Activated CD4-positive, alpha-beta memory T cell treated with anti-CD3 and anti-CD28 coated beads for 36 hours (primary cell): Measurements from ENCODE around the gene NDUFAF8. TPM values are rescaled to one million over a fixed set of nuclear protein-coding genes. Genes with fewer than 3 reads are reported as not detected.

Experiments
- CTCF ChIA-PET: fragments of 350-600 bp; sonication (Branson Sonifier 250); formaldehyde crosslinking; loops from one replicate; lab custom pipeline; 2021; ENCODE audit warnings: antibody characterized with exemption, inconsistent platforms; lab: Charles Lee
- POLR2A ChIA-PET: fragments of 350-600 bp; sonication (Branson Sonifier 250); formaldehyde crosslinking; loops from one replicate; lab custom pipeline; 2021; ENCODE audit warnings: antibody characterized with exemption; lab: Charles Lee
- DNase-seq: peaks from one replicate; pipeline ENCODE4 v3.0.0-alpha.2; 2020
- H3K27ac Mint-ChIP-seq: one replicate; pipeline ENCODE4 v1.8.0; 2021; ENCODE audit warnings: mixed read lengths
- H3K27me3 Mint-ChIP-seq: one replicate; pipeline ENCODE4 v1.8.0; 2021; ENCODE audit warnings: mixed read lengths
- H3K36me3 Mint-ChIP-seq: one replicate; pipeline ENCODE4 v1.8.0; 2021; ENCODE audit warnings: mixed read lengths
- H3K4me1 Mint-ChIP-seq: one replicate; pipeline ENCODE4 v1.8.0; 2021; ENCODE audit warnings: low read depth, mixed read lengths
- H3K4me3 Mint-ChIP-seq: one replicate; pipeline ENCODE4 v1.8.0; 2021; ENCODE audit warnings: mild to moderate bottlenecking, mixed read lengths
- H3K9me3 Mint-ChIP-seq: one replicate; pipeline ENCODE4 v1.8.0; 2021; ENCODE audit warnings: mixed read lengths
- intact Hi-C: fragments of 100-400 bp; cut with micrococcal nuclease; formaldehyde crosslinking; loops from one replicate; pipeline ENCODE4 v1.15.1; 2023
- total RNA-seq, 2 experiments: library from RNA; stranded (reverse); gene quantifications; one replicate each; pipeline ENCODE4 v1.2.3, GENCODE V29; 2021

The NDUFAF8 gene
- total RNA-seq, 2 experiments from 2014 or later, result 49.8 to 55.9 TPM

DNA sequence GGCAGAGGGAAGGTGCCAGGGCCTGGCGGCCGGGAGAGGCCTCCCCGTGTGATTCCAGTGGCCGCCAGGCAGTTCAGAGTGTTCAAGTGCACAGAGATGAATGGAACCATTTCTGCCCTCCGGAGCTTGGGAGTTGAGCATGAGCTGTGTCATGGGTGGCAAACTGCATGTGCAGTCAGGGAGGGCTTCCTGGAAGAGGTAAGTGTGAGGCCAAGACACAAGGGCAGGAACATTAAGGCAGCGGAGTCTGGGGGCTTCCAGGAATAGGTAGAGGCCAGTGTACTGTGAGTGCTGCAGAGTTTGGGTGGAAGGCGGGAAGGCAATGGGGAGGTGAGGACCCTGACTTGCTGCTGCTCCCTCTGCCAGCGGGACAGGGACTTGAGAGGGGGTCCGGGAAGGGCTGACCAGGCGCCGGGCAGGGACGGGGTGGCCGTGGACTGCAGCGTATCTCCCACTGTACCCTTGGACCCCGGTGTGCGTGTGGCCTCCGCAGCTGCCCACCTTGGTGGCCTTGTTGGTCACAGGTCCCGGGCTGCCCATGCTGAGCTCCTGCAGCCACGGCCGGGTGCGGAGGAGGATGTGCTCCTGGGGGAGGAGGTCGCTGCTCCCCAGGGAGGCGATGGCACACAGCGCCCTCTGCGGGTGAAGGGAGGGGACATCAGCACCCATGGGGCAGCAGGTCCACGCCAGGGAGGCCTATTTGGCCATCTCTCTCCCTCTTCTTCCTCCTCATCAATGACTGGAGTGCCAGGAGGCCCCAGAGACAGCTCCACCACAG is 8.9 kb upstream of the NDUFAF8 start:
- Mint-ChIP-seq H3K27ac (no peak overlapping the region), H3K4me1 (peaks cover 6% of the 10 kb centered on the region), H3K36me3 (peaks cover 15% of the 10 kb centered on the region), H3K27me3 (no peaks in the 10 kb centered on the region), H3K4me3 (no peak overlapping the region), H3K9me3 (no peaks in the 10 kb centered on the region)
- POLR2A ChIA-PET, result interaction anchor here (1.1 kb wide), 1 partner anchor 9 kb away, joined by 3 read pairs; the partner anchor contains the start of genes NDUFAF8 and TEPSIN
- intact Hi-C loops, result no loop called here
- CTCF ChIA-PET, result interaction anchor here (2.0 kb wide), 1 partner anchor 87 kb away, joined by 5 read pairs; no protein-coding TSS in a partner anchor
- no peak for DNase-seq

DNA sequence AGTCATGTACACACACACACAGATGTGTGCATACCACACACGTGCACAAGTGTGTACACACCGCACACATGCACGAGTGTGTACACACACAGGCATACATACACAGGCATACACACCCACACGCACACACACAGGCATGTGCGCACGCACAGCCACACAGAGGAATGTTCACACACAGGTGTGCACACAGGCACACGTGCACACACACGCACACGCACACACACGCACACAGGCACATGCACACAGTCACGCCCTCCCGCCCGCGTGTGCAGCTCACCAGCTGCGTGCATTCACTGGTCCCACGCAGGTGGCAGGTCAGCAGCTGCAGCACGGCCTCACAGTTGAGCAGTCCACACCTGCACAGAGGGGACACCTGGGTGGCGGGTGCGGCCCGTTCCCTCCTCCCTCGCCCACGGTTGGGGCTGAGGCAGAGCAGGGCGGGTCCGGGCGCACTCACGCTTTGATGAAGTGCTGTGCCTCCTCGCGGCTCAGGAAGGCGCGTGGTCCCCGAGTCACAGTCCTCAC is 7.9 kb upstream of the NDUFAF8 start:
- intact Hi-C loops, result no loop called here
- ChIA-PET POLR2A (no interaction called here), CTCF (no interaction called here)
- H3K36me3 Mint-ChIP-seq, result peaks cover 15% of the 10 kb centered on the region
- H3K9me3 Mint-ChIP-seq, result no peaks in the 10 kb centered on the region
- DNase-seq, result no peak
- H3K4me1 Mint-ChIP-seq, result peaks cover 6% of the 10 kb centered on the region
- no peaks in the 10 kb centered on the region for H3K27me3 Mint-ChIP-seq
- H3K27ac Mint-ChIP-seq, result no peak overlapping the region
- no peak overlapping the region for H3K4me3 Mint-ChIP-seq

DNA sequence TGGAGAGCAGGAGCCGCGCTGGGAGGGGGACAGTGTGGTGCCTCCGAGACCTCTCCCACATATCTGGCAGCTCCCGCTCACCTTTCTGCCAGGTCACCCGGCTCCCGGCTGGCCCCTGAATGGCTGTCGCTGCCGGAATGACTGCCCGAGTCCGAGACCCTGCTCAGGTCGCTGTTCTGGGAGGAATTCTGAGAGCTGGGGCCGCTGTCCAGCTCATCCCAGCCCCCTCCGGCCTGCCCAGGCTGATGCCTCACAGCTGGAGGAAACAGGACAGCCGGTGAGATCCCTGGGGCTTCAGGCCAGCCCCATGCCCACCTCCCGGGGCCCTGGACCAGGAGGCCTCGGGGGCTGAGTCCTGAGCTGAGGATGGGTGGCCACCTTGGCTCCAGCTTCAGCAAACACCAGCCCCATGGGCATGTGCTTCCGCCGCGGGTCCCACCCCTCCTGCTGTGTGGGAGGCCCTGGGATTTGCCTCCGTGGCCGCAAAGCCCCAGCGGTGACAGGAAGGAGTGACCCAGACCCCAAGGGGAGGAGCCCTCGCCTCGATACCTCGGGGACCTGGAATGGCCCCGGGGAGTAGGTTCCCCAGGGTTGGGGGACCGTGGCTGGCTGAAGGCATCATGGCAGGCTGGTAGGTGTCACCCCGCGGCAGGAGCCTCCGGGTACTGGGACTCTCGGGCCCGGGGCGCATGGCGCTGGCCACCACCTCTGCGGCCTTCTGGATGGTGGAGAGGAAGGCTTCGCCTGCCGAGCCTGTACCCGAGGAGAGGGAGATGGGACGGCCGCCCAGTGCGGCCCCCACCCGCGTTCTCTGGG is 7.1 kb upstream of the NDUFAF8 start:
- H3K36me3 Mint-ChIP-seq, result peaks cover 15% of the 10 kb centered on the region
- CTCF ChIA-PET, result no interaction called here
- intact Hi-C loops, result no loop called here
- no peak for DNase-seq
- H3K27ac Mint-ChIP-seq, result no peak overlapping the region
- no peaks in the 10 kb centered on the region for H3K9me3 Mint-ChIP-seq
- H3K4me1 Mint-ChIP-seq, result peaks cover 6% of the 10 kb centered on the region
- no peak overlapping the region for H3K4me3 Mint-ChIP-seq
- H3K27me3 Mint-ChIP-seq, result no peaks in the 10 kb centered on the region
- POLR2A ChIA-PET, result no interaction called here

GRCh38 chr17:81232616-81233241 is 6.4 kb upstream of the NDUFAF8 start:
- Mint-ChIP-seq H3K4me1 (peaks cover 10% of the 10 kb centered on the region), H3K36me3 (peaks cover 15% of the 10 kb centered on the region), H3K9me3 (no peaks in the 10 kb centered on the region), H3K27ac (no peak overlapping the region), H3K27me3 (no peaks in the 10 kb centered on the region), H3K4me3 (no peak overlapping the region)
- CTCF ChIA-PET, result no interaction called here
- intact Hi-C loops, result no loop called here
- POLR2A ChIA-PET, result no interaction called here
- DNase-seq, result no peak

DNA sequence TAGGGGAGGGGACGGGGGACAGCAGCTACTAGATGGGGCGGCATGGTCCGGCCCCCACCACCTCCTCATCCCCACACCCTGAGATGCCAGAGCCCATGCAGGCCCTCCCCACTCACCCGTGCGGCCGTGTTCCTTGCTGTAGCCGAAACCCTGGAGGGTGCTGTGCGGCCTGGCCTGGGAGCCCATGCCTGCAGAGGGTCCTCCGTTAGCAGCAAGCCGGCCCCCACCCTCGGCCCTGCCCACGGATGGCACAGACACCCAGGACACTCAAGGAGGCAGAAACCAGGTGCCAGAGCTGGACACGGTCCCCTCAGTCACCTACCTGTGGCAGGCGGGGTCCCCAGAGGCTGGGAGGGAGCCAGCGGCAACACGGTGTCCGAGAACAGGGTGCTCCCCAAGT is 5.8 kb upstream of the NDUFAF8 start:
- ChIA-PET CTCF (no interaction called here), POLR2A (no interaction called here)
- Mint-ChIP-seq H3K36me3 (peaks cover 13% of the 10 kb centered on the region), H3K27ac (no peak overlapping the region), H3K27me3 (no peaks in the 10 kb centered on the region), H3K4me1 (peaks cover 11% of the 10 kb centered on the region), H3K4me3 (no peak overlapping the region), H3K9me3 (no peaks in the 10 kb centered on the region)
- intact Hi-C loops, result no loop called here
- no peak for DNase-seq

GRCh38 chr17:81233811-81234505 is 5.2 kb upstream of the NDUFAF8 start:
- POLR2A ChIA-PET, result no interaction called here
- H3K4me1 Mint-ChIP-seq, result peaks cover 11% of the 10 kb centered on the region
- no peak overlapping the region for H3K4me3 Mint-ChIP-seq
- no peaks in the 10 kb centered on the region for H3K9me3 Mint-ChIP-seq
- CTCF ChIA-PET, result no interaction called here
- no peak overlapping the region for H3K27ac Mint-ChIP-seq
- intact Hi-C loops, result no loop called here
- peaks cover 14% of the 10 kb centered on the region for H3K36me3 Mint-ChIP-seq
- no peak for DNase-seq
- no peaks in the 10 kb centered on the region for H3K27me3 Mint-ChIP-seq

DNA sequence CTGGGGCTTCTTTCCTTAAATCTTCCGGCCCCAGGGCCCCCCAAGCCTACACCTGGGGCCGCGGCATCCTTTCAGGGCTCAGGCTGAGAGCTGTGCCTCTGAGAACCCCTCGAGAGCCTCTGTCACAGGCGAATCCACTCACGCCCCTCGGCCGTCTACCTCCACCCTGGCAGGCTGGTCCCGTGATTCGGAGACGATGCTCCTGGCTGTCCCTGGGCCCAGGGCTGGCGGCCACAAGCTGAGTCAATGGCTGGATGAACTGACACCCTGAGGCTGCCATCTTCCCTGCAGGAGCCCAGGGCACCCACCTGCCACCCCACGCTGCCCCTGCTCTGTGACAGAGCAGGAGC is 4.6 kb upstream of the NDUFAF8 start:
- no peak for DNase-seq
- H3K36me3 Mint-ChIP-seq, result peaks cover 15% of the 10 kb centered on the region
- intact Hi-C loops, result no loop called here
- H3K4me3 Mint-ChIP-seq, result no peak overlapping the region
- H3K9me3 Mint-ChIP-seq, result no peaks in the 10 kb centered on the region
- H3K27ac Mint-ChIP-seq, result no peak overlapping the region
- CTCF ChIA-PET, result no interaction called here
- peaks cover 11% of the 10 kb centered on the region for H3K4me1 Mint-ChIP-seq
- POLR2A ChIA-PET, result no interaction called here
- no peaks in the 10 kb centered on the region for H3K27me3 Mint-ChIP-seq

- ChIA-PET CTCF (interaction anchor here (1.0 kb wide), 1 partner anchor 12 kb away, joined by 3 read pairs; the partner anchor contains the start of gene CEP131), POLR2A (no interaction called here)
- H3K4me3 Mint-ChIP-seq, result no peak overlapping the region
- H3K36me3 Mint-ChIP-seq, result peaks cover 10% of the 10 kb centered on the region
- H3K9me3 Mint-ChIP-seq, result no peaks in the 10 kb centered on the region
- H3K27ac Mint-ChIP-seq, result no peak overlapping the region
- no peaks in the 10 kb centered on the region for H3K27me3 Mint-ChIP-seq
- intact Hi-C loops, result no loop called here
- peaks cover 13% of the 10 kb centered on the region for H3K4me1 Mint-ChIP-seq
- DNase-seq, result no peak
Measured at GRCh38 chr17:81234940-81235821, 3.9 kb upstream of the NDUFAF8 start.

GRCh38 chr17:81235822-81236740 is 3.0 kb upstream of the NDUFAF8 start:
- peaks cover 7% of the 10 kb centered on the region for H3K36me3 Mint-ChIP-seq
- CTCF ChIA-PET, result interaction anchor here (1.0 kb wide), 1 partner anchor 13 kb away, joined by 3 read pairs; the partner anchor contains the start of gene CEP131
- POLR2A ChIA-PET, result no interaction called here
- H3K4me3 Mint-ChIP-seq, result no peak overlapping the region
- H3K27ac Mint-ChIP-seq, result no peak overlapping the region
- H3K9me3 Mint-ChIP-seq, result no peaks in the 10 kb centered on the region
- no peaks in the 10 kb centered on the region for H3K27me3 Mint-ChIP-seq
- DNase-seq, result no peak
- intact Hi-C loops, result no loop called here
- peaks cover 18% of the 10 kb centered on the region for H3K4me1 Mint-ChIP-seq

DNA sequence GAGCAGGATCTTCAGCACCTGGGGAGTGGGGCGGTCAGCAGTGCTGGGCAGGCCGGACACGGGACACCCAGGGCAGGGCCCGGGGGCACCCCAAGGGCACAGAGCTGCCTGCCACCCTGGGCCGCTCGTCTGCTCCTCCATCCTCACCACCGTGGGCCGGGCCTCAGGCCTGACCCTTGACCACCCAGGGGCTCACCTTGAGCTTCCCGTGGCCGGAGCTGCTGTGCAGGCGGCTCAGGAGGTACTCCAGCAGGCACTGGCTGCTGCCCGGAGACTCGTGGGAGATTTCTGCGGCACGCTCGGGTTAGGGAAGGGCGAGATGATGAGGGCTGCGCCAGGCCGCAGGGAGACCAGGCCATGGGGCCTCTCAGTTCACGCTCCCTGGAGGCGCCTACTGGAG is 2.3 kb upstream of the NDUFAF8 start:
- intact Hi-C loops, result no loop called here
- Mint-ChIP-seq H3K4me1 (peaks cover 24% of the 10 kb centered on the region), H3K27me3 (no peaks in the 10 kb centered on the region), H3K9me3 (no peaks in the 10 kb centered on the region), H3K27ac (no peak overlapping the region), H3K4me3 (no peak overlapping the region), H3K36me3 (peaks cover 8% of the 10 kb centered on the region)
- ChIA-PET CTCF (no interaction called here), POLR2A (no interaction called here)
- no peak for DNase-seq
